Measurements from ENCODE around the gene DIPK2B.

- TF ChIP-seq GATA3 (IDR thresholded peaks at IDR 0.05; ENCODE audit: low read depth, low read length) = no peak
- no peak for TF ChIP-seq GATA2 (IDR thresholded peaks at IDR 0.05; ENCODE audit: low read depth, low read length)
These were observed 31.5 kb upstream of the DIPK2B start for GRCh38 chrX:45232139-45232538.
